C1 segment of cervical spinal cord (tissue), 14 donors: ENCODE data around the gene RAX.

Source experiments
- DNase-seq, 14 donors: peaks; one replicate each; lab custom pipeline; 2025; lab: John Stamatoyannopoulos, UW

RAX gene

GRCh38 chr18:59249199-59249774 is 24.0 kb downstream of the RAX start:
- DNase-seq, result peak in 7 of 14 donors; percentile 1 to 33 (median 11)

DNA sequence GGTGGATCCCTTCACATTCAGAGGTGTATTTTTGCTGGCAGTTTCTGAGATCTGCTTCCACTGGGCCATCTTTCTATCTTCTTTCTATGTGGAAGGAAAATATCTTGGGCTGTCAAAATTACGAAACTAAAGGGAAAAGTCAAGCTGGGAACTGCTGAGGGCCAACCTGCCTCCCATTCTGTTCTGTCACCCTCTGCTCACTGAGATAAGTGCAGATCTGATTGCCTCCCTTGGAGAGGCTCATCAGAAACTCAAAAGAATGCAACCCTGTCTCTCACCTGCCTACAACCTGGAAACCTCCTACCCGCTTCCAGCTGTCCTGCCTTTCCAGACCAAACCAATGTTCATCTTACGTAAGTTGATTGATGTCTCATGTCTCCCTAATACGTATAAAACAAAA is 26.5 kb downstream of the RAX start:
- DNase-seq, result no peak

GRCh38 chr18:59242906-59243305 is 30.3 kb downstream of the RAX start:
- no peak for DNase-seq

GRCh38 chr18:59239642-59240041 is 33.6 kb downstream of the RAX start:
- no peak for DNase-seq

DNA sequence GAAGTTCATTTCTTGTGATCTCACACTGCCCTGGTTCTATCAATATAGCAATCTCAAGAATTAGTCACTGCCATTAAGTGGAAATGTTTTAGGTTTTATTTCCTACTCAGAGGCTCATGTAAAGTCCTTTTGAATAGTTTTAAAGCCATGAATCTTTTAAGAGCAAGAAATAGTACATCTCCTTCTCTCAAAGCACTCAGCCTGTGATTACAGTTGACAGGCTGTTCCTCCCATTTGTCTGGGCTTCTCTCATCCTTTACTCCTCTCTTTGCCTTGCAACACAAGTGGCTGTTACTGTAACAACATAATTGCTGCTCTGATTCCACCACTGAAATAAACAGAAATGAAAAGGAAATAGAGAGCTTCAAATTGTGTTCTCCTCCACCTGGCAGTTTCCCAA is 34.9 kb downstream of the RAX start:
- DNase-seq, result no peak

GRCh38 chr18:59233017-59233410 is 40.2 kb downstream of the RAX start:
- no peak for DNase-seq

DNA sequence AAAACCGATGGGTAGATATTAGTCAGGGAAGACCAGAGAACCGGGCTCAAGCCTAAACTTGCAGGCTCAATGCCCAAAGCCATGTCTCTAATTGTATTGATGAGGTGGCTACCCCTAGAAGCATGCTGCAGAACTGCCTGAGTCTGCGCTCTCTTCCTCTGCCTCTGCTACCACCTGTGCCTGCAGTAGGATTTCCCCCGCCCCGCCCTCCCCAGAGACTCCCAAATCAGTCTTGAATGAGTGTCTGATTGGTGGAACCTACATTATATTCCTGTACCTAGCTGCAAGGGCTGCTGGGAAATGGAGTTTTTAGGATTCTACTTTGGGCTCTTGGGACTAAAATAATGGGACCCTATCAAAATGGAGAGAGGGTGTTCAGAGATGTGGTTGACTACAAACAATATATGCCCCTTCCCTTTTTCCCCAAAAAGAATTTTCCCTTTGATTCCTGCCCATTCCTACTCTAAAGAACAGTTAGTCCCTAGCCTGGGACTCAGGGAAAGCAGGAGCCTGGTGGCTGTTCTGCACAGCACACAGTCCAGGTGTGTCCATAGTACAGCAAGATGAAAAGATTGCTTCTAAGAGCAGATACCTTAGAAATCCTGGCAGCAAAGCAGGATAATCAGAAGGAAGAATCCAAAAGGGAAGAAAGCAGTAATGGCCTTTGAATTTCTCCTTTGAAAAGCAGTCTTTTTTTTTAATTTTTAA is 40.8 kb downstream of the RAX start:
- no peak for DNase-seq

DNA sequence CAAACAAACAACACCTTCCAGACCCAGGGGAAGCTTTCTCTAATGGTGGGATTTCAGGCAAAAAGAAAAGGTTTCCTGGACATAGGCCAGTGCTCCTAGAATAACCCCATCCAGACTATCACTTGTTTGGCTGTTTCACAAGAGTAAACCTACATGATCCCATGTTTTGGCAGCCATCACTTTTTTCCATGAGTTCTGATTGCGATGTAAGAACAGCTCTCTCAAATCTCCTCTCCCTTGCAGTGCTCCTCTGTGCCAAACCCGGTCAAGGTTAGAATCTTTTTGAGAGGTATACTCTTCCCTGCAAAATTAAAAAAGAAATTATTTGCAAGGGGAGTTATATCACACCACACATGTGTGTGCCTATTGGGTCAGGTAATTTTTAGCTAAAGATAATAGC is 41.4 kb downstream of the RAX start:
- DNase-seq, result no peak

DNA sequence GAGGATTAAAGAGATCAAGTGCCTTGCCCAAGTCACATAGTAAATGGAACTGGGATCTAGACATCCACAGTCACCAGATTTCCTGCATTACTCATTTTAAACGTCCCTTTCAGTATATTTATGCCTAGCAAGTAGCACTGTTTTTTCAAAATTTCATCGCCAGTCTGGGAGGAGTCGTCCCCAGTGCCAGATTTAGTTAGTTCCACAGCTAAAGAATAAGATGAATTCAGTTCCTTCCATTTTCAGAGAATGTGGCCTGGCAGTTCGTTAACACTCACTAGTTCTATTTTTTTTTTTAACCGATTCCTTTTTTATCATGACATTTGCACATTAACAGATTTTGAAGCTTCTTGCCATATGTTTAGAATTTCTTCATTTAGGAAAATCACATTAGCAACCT is 42.1 kb downstream of the RAX start:
- DNase-seq, result no peak

DNA sequence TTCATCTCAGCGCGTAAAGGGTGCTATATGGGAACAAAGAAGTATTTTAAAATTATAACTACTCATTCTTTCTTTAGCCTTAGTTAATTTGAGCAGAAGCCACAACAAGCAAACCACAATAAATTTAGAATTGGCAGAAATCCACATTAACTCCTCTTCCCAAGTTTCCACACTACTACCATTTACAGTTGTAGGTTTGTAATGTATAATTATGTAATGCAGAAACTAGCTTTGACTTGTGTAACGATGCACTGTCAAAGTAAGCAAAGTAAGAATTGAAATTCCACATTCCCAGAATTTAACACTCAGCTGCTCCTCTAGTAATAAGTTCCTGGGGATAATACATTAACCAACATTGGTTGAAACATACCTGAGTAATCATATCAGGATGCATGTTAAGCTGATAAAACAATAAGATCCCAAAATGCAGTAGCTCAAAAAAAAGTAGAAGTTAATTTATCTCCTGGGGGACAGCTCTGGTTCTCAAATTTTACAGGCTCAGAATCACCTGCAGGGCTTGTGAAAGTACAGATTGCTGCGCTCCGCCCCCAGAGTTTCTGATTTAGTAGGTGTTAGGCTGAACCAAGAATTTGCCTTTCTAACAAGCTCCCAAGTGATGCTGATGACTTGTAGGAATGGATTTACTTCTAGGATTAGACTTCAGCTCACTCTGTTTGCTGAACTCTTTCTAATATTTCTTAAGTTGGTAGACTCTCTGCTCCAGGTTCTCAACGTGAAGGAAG is 43.4 kb downstream of the RAX start:
- no peak for DNase-seq

GRCh38 chr18:59229191-59229590 is 44.1 kb downstream of the RAX start:
- no peak for DNase-seq

GRCh38 chr18:59228351-59228750 is 44.9 kb downstream of the RAX start:
- DNase-seq, result no peak

DNA sequence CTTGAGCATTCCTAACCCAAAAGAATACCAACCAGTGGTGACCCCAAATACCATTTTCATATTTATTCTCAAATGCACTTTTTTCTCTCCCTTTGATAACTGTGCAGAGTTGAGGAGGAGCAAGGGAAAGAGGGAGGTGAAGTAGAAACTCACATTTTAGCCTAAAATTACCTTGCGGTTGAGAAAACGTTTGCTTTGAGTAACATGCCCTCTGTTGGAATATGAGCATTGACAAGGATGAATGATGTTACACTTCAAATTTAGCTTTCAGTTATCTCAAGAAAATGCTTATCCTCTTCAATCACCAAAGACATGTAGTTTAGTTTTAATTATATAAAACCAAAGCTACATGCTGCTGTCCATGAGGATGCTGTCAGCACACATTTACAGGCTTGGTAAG is 50.9 kb downstream of the RAX start:
- no peak for DNase-seq

DNA sequence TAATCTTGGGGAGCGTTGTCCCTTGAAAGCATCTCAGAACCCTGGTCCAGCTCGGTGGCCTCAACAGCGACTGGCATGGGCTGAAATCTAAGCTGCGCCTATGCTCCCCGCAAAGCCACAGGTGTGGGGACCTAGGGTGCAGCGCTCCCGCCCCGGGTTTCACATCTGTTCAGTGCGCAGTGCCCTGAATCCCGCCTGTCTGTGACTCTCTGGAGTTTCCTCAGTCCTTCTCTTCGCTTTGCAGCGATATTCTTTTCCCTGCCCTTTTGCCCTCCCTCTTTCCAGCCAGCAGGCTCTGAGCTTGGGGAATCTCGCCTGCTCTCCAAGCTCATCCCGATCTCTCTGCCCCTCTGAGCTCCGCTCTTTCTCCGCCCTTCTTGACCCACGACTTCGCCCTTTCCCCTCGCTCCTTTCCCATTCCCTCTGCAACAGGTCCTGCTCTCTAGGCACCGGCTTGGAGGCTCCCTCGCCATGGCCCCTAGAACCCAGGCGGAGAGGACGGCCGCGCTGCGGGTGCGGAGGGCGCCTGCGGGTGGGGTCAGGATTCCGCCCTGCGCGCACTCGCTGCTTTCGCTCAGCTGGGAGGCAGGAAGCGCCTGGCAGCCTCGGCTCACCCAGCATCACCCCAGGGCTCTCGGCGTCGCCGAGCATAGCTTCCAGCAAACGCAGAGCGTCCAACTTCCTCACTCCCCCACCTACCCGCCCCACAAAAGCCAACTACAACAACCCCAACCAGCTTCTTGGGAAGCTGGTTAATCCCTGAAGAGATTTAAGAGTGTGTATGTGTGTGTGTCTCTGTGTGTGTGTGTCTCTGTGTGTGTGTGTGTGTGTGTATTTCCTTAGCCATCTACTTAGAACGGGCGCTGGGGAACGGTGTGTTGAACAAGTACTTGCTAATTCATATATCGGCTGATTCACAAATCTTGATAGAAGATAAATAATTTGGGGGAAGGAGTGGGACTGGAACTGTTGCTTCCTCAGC is 52.2 kb downstream of the RAX start:
- DNase-seq, result no peak

GRCh38 chr18:59220164-59220783 is 53.0 kb downstream of the RAX start:
- DNase-seq, result no peak

DNA sequence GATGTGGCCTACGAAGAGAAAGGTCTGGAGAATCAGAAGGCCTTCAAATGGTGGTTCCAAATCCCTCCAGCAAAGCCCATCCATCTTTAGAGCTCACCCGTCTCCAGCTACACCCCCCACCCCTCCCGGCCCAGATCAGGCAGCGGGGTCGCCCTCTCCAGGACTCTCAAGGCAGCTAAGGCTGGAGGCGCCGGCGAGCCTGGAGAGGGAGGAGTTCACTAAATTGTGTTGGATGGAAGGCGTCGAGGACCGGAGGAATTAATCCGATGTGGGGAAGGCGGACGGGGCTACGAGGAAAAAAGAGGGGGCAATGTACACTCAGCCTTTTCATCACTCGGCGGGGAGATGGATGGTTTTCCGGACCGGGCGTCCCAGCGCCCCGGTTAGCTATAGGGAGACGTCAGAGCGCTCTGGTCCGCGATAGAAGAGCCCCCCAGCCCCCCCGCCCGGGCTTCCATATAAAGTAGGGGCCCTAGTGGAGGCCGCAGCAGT is 53.5 kb downstream of the RAX start, which contains the start of gene GRP:
Gene GRP (plus strand): TSS at position 487 of the 492 bp plus-strand sequence. CDS start 108 bp downstream, outside the sequence.
- DNase-seq, result no peak

DNA sequence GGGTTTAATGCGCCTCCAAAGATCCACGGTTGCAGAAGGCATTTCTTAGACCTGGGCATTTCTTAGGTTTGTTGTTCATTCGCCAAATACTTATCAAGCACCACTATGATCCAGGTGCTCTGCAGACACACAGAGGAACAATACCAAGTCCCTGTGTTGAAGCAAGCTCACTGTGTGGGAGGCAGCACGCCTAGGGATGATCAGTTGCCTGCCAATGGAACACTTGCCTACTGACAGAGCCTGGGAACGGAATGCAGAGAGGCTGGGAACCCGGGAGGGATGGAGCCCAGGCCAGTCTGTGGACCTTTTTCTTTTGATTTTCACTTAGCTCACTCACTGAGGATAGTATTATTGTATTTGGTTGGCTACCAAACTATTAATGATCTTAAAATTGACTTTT is 55.2 kb downstream of the RAX start:
- DNase-seq, result no peak
